CD4-positive, alpha-beta T cell treated with Interleukin-15 for 1 hour (primary cell): Measurements from ENCODE around the gene DHX8.
A peak's percentile ranks its signal among the peaks of the same experiment; 100 is the strongest.

Experiments used
- DNase-seq: peaks from one replicate; pipeline ENCODE4 v3.0.0-alpha.2; 2020

DHX8 gene

GRCh38 chr17:43548689-43549379 lies 65.1 kb downstream of the DHX8 start:
- no peak for DNase-seq

- DNase-seq, result no peak
Observed at GRCh38 chr17:43549496-43549895, 65.7 kb downstream of the DHX8 start.

- no peak for DNase-seq
Observed at GRCh38 chr17:43550754-43551153, 67.0 kb downstream of the DHX8 start.

- no peak for DNase-seq
Observed at GRCh38 chr17:43552229-43552837, 68.6 kb downstream of the DHX8 start.

- no peak for DNase-seq
Observed at GRCh38 chr17:43553573-43553972, 69.8 kb downstream of the DHX8 start.

- no peak for DNase-seq
Observed at GRCh38 chr17:43554857-43555256, 71.1 kb downstream of the DHX8 start.

- DNase-seq, result peak; percentile 69
Observed at GRCh38 chr17:43556292-43556691, 72.5 kb downstream of the DHX8 start.

- DNase-seq, result no peak
Observed at GRCh38 chr17:43558805-43559160, 75.0 kb downstream of the DHX8 start.

GRCh38 chr17:43559161-43559816 lies 75.5 kb downstream of the DHX8 start:
- DNase-seq, result no peak

GRCh38 chr17:43560461-43561427 lies 77.0 kb downstream of the DHX8 start:
- no peak for DNase-seq

GRCh38 chr17:43562679-43563599 lies 79.2 kb downstream of the DHX8 start:
- no peak for DNase-seq

DNA sequence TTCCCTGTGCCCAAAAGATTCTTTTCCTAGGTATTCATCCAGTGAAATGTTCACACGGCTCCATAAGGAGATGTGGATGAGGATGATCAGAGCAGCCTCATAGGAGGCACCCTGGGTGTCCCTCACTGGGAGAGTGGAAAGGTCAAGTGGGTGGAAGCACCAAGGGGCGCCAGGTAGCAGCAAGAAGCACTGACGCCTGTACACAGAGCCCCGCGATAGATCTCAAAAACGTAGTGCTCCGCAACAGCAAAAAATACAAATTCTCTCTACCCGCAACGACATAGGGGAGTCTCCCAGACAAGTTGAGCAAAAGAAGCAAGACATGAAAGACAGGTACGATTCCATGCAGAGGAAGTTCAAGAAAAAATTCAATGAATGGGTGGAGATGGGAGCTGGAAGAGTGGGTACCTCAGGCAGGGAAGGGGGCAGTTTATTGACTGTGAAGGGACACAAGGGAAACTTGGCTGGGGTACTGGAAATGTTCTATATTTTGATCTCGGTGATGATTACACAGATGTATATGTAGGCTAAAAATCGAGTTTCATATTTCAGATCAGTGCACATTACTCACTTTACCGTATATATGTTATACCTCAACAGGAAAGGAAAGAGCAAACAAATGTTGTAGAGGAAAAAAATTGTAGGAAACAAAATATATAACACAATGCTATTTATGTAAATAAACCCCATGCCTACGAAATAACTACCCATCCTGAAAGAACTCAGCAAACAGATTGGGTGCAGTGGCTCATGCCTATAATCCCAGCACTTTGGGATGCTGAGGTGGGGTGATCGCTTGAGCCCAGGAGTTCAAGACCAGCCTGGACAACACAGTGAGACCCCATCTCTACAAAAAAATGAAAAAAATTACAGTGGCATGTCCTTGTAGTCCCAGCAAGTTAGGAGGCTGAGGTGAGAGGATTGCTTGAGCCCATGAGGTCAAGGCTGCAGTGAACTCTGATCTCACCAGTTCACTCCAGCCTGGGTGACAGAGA lies 80.1 kb downstream of the DHX8 start:
- no peak for DNase-seq

DNA sequence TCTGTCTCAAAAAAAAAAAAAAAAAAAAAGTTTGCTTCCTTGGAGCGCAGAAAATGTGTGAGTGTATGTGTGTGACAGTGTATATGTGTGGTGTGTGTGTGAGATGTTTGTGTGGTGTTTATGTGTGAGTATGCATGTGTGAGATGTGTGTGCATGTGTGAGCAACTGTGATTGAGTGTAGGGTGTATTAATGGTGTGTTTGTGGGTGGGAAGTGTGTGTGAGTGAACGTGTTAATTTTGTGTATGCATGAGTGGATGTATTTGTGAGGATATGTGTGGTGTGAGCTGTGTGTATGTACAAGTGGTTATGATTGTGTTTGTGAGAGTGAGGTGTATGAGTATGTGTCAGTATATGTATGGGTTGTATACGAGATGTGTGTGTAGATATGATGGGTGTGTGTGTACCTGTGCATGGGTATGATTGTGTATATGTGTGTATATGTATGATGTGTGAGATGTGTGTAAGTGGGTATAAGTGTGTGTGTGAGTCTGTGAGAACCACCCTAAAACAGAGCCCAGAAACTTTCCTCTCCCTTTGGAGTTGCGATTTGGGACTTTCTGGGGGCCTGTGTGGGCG lies 84.8 kb downstream of the DHX8 start:
- no peak for DNase-seq

DNA sequence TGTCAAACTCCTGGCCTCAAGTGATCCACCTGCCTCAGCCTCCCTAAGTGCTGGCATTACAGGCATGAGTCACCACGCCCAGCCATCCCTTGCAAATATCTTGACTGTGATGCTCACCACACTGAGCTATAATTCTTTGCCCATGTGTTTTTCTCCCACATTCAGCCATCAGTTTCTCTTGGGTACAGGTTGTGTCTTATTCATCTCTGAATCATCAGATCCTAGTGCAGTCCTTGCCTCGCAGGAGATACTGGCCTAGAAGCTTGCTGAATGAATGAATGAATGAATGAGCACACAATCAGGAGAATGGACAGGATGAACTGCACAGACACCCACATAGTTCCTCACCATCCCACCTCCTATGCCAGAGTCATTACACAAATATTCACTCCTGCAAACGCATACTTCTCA lies 86.7 kb downstream of the DHX8 start:
- DNase-seq, result no peak

- no peak for DNase-seq
Observed at GRCh38 chr17:43572368-43572980, 88.7 kb downstream of the DHX8 start.

- DNase-seq, result no peak
Observed at GRCh38 chr17:43573579-43574321, 90.0 kb downstream of the DHX8 start.

DNA sequence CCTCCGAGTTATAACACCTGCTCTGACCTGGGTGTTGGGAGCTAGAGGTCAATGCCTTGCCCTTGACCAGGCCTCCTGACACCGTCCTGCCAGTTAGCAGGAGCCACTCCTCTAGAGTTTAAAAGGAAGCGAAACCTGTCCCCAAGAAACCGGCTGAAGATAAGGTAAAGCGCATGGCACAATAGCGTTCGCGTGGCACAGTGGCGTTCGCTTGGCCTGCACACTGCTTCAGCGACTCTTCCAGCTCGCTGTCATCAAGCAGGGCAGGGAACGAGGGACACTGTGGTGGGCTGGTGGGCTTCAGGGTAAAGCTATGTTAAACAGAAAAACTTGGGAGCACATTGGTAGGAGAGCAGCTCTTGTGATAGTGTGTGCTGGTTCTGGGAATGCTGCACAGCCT lies 90.6 kb downstream of the DHX8 start:
- no peak for DNase-seq

DNA sequence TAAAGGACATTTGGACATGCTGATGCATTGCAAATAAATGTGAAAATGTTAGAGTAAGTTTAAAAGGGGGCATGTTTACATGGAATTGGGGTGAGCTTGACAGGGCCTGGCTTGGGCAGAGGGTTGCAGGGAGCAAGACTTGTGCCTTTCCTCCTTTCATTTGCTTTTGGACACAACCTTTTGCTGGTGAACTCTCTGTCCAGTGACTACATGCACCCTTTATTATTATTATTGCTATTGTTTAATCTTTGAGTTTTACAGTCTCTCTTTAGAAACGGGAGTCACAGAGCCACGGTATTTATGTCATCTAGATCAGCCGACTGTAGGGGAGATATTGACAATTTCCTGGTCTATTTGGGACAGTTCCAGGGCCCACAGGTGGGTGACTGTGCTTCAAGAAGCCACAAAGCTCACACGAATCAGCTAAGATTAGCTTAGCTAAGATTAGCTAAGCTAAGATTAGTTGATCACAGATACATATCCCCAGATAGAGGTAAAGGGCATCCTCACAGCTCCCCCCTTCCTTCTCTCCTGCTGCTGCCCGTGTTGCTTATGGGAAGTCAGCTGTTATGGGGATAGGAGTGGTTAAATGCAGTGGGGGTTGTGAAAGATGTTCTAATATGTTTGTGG lies 91.2 kb downstream of the DHX8 start:
- DNase-seq, result no peak
